T-helper 1 cell treated with Interleukin-12 subunit alpha and Interleukin-12 subunit beta and Interleukin-4 antibody, amounts not matched to agents 30 μg/mL and 1 μg/mL, for 36 hours (primary cell): ENCODE data around the gene UPK3BL2.
"Not testable (repeated sequence)": the region's sequence is repeated elsewhere in the genome, so short reads cannot be mapped to it uniquely, and the experiment has no call there.

Experiments used
- H3K27ac Mint-ChIP-seq: one replicate; pipeline ENCODE4 v1.8.0; 2021; ENCODE audit warnings: mild to moderate bottlenecking, mixed read lengths
- H3K27me3 Mint-ChIP-seq: one replicate; pipeline ENCODE4 v1.8.0; 2021; ENCODE audit warnings: low read depth, mixed read lengths
- H3K36me3 Mint-ChIP-seq: one replicate; pipeline ENCODE4 v1.8.0; 2021; ENCODE audit warnings: low read depth, mixed read lengths
- H3K4me1 Mint-ChIP-seq: one replicate; pipeline ENCODE4 v1.8.0; 2021; ENCODE audit warnings: low read depth, mixed read lengths
- H3K4me3 Mint-ChIP-seq: one replicate; pipeline ENCODE4 v1.8.0; 2021; ENCODE audit warnings: mild to moderate bottlenecking, moderate library complexity, mixed read lengths
- H3K9me3 Mint-ChIP-seq: one replicate; pipeline ENCODE4 v1.8.0; 2021; ENCODE audit warnings: mixed read lengths

UPK3BL2 gene

DNA sequence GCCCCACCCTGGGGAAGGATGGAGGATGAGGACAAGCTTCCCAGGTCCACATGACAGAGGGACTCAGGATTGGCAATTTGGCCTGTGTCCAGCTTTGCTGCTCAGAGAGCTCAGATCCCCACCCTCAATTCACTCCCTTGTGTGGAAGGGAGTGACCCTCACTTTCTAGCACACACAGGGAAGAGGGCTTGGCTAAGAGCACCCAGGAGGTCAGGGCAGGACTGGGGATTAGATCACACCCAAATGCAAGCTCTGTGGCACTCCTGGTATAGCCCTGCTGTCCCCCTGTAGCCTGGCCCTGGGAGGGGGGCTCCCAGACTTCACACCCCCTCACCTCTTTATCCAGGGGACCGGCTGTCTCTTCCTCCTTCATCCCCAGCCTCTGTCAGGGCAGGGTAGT, 876 bp upstream of the UPK3BL2 start:
- H3K4me1 Mint-ChIP-seq: not testable (repeated sequence)

DNA sequence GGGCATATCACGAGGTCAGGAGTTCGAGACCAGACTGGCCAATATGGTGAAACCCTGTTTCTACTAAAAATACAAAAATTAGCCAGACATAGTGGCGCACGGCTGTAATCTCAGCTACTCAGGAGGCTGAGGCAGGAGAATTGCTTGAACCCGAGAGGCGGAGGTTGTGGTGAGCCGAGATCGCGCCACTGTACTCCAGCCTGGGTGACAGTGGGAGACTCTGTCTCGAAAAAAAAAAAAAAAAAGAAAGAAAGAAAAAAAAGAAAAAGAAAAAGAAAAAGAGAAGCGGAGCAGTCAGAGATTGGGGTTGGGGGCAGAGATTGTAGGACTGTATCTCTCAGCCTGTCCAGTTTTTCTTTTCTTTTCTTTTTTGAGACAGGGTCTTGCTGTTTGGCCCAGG, 725 bp downstream of the UPK3BL2 start:
- not testable (repeated sequence) for H3K27me3 Mint-ChIP-seq, H3K27ac Mint-ChIP-seq, H3K9me3 Mint-ChIP-seq, H3K4me1 Mint-ChIP-seq, H3K4me3 Mint-ChIP-seq, H3K36me3 Mint-ChIP-seq

More for the DNA sequence above, 876 bp upstream of the UPK3BL2 start:
- H3K27me3 Mint-ChIP-seq, H3K9me3 Mint-ChIP-seq, H3K36me3 Mint-ChIP-seq, H3K4me3 Mint-ChIP-seq, H3K27ac Mint-ChIP-seq: not testable (repeated sequence)

DNA sequence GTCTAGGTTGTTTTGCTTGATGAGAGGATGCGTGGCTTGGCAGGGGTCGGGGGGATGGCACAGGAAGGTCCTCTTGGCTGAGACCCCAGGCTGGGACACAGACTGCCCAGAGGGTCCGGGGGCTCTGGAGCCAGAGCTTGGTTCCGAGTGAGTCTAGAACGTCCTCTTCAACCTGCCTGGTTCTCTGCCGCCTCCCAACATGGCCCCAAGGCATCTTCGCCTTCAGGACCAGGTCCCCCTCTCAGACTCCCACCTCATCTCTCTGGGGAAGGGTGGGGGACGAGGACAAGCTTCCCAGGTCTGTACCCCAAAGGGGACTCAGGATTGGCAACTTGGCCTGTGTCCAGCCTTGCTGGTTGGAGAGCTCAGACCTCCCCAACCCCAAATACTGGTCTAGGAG, 1.4 kb downstream of the UPK3BL2 start:
- not testable (repeated sequence) for H3K4me3 Mint-ChIP-seq, H3K9me3 Mint-ChIP-seq, H3K27me3 Mint-ChIP-seq, H3K27ac Mint-ChIP-seq, H3K36me3 Mint-ChIP-seq, H3K4me1 Mint-ChIP-seq

DNA sequence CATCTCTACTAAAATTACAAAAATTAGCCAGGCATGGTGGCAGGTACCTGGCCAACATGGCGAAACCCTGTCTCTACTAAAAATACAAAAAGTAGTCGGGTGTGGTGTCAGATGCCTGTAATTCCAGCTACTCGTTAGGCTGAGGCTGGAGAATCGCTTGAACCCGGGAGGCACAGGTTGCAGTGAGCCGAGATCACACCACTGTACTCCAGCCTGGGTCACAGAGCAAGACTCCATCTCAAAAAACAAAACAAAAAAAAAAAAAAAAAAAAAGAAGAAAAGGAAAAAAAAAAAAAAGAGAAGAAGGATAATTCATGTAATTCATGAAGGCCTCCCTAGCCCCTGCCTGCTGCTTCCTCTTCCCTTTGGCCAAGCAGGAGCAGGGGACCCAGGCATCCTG, 2.9 kb downstream of the UPK3BL2 start:
- H3K27ac Mint-ChIP-seq, H3K27me3 Mint-ChIP-seq, H3K9me3 Mint-ChIP-seq, H3K4me3 Mint-ChIP-seq, H3K36me3 Mint-ChIP-seq, H3K4me1 Mint-ChIP-seq: not testable (repeated sequence)

DNA sequence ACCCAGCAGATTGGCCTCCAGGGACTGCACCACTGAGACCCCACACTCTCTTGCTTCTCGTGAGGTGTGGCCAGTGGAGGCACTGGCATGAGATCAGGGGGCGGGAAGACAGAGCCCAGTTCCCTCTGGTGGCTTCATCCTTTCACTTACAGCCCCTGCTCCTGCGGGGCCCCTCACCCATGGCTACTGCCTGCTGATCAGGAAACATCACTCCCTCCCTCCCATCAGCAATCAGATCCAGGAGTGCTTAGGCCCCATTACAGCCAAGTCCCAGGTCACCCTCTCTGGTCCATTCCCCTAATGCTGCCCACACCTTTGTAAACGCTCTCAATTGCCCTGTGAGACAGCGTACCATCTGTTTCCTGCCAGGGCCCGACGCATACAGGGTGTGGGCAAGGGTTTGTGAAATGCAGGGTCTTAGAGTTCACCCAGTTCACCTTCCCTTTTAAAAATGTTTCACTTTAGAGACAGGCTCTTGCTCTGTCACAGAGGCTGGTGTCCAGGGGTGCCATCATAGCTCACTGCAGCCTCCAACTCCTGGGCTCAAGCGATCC, 8.4 kb downstream of the UPK3BL2 start:
- not testable (repeated sequence) for H3K27ac Mint-ChIP-seq, H3K9me3 Mint-ChIP-seq, H3K36me3 Mint-ChIP-seq, H3K4me1 Mint-ChIP-seq, H3K4me3 Mint-ChIP-seq, H3K27me3 Mint-ChIP-seq

DNA sequence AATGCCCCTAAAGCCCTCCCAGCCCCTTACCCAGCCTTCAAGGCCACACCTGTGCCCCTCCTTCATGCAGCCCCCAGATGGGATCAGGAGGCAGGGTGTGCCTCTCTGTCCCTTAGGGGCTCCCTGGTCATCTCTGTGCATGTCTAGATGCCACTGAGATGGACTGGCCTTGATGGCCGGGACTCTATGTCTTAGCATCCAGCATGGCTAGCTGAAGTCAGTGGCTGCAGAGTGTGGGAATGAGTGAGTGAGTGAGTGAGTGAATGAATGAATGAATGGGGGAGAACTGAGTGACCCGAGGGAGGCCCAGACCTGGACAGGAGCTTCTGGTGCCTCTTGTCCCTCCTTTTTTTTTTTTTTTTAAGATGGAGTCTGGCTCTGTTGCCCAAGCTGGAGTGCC, 11.4 kb downstream of the UPK3BL2 start:
- H3K36me3 Mint-ChIP-seq, H3K27ac Mint-ChIP-seq: not testable (repeated sequence)

DNA sequence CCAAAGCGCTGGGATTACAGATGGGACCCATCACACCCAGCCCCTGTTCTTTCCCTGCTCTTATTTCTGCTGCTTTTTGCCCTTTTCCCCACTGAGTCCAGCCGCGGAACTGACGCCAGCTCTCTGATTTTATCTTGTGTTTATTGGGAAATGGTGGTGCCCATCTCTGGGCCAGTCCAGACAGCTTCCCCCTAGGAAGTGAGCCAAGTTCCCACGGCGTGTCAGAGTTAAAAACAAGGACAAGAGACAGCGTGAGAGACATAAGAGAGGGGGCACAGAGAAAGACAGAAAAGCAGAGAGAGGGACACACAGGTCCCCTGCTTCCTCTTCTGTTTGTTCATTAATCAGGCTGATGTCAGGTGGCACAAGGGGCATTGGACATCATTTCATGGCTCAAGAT, 11.9 kb downstream of the UPK3BL2 start:
- not testable (repeated sequence) for H3K27ac Mint-ChIP-seq, H3K36me3 Mint-ChIP-seq, H3K9me3 Mint-ChIP-seq, H3K27me3 Mint-ChIP-seq, H3K4me3 Mint-ChIP-seq, H3K4me1 Mint-ChIP-seq

More for the DNA sequence above, 11.4 kb downstream of the UPK3BL2 start:
- not testable (repeated sequence) for H3K4me1 Mint-ChIP-seq, H3K9me3 Mint-ChIP-seq, H3K27me3 Mint-ChIP-seq, H3K4me3 Mint-ChIP-seq

DNA sequence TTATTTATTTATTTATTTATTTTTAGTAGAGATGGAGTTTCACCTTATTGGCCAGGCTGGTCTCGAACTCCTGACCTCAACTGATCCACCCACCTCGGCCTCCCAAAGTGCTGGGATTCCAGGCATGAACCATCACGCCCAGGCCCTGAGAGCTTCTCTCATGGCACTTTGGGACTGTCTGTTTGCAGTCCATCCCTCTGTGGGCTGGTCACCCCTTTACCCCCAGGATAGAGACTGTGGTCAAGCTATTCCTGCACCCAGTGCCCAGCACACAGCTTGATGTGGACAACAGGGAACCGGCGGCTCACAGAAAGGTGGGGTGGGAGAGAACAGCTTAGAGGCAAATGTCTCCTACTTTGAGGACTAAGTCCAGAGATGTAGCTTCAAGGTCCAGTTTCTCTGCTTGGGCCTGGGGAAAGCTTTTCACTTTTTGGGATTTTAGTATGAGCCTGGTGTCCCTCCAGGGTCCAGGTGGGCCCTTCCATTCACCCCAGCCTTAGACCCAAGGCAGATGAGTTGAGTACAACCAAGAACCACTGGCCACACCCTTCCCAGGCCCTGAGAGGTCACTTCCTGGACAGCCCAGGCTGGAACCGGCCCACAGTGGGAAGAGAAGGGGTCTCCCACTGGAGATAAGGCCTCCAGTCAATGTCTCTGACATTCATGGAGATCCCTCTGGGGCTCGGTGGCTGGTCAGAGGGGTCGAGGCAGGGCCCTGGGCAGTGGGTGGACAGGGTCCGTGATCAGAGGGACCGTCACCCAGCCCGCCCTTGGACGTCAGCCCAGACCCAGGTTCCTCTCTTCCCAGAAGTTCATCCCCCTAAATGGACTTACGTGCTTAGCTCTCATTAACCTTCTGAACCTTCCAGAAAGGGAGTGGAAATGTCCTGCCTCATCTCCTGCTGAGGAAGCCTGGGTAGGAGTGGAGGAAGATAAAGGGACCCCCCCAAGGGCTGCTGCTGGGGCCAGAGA, 15.4 kb downstream of the UPK3BL2 start:
- H3K4me3 Mint-ChIP-seq, H3K27me3 Mint-ChIP-seq, H3K4me1 Mint-ChIP-seq, H3K27ac Mint-ChIP-seq, H3K36me3 Mint-ChIP-seq, H3K9me3 Mint-ChIP-seq: not testable (repeated sequence)

DNA sequence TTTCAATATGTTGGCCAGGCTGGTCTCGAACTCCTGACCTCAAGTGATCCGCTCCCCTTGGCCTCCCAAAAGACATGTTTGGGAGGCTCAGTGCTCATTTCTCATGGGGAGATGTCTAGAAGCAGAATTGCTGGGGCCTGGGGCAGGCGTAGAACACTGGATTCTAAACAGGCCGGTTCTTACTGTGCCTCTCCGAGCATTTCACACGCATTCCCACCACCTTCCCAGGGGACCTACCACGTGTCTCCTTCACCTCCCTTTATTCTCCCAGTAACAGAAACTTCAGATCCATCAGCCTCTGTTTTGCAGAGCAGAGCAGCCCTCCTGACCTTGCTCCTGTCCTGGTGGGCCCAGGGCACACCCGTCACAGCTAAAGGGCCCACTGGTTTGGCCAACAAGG, 16.3 kb downstream of the UPK3BL2 start:
- H3K9me3 Mint-ChIP-seq, H3K27me3 Mint-ChIP-seq, H3K4me3 Mint-ChIP-seq, H3K36me3 Mint-ChIP-seq, H3K4me1 Mint-ChIP-seq, H3K27ac Mint-ChIP-seq: not testable (repeated sequence)

DNA sequence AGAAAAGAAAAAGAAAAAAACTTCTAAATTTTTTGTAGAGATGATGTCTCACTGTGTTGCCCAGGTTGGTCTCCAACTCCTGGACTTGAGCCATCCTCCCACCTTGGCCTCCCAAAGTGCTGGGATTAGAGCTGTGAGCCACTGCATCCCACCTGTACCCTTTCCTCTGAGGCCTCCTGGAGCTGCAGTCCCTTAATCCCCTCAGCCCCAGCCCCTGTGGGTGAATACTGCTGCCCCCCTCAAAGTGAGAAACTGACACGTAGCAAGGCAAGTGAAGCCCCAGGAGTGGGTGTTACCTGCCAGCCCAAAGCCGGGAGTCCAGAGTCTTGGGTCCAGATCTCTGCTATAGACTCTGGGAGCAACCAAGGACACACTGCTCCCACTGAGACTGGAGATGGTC, 18.7 kb downstream of the UPK3BL2 start:
- not testable (repeated sequence) for H3K27ac Mint-ChIP-seq, H3K36me3 Mint-ChIP-seq, H3K4me3 Mint-ChIP-seq, H3K9me3 Mint-ChIP-seq, H3K27me3 Mint-ChIP-seq, H3K4me1 Mint-ChIP-seq

DNA sequence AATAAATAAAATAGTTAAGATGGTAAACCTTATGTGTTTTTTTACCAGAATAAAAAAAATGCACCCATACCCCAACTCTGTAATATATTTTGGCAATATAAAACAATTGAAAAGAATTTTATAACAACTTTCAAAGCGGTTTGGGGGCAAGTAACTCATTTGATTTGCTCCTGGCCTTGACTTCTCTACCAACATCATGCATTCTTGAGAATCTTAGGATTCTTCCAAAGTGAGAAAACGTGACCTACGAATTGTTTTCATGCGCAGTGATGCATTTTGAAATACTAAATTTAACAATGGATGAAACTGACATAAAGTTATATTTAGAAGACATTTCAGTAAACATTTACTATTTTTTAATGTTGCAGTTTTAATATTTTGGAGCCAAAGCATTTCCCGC, 22.7 kb downstream of the UPK3BL2 start:
- not testable (repeated sequence) for H3K4me3 Mint-ChIP-seq, H3K27me3 Mint-ChIP-seq

DNA sequence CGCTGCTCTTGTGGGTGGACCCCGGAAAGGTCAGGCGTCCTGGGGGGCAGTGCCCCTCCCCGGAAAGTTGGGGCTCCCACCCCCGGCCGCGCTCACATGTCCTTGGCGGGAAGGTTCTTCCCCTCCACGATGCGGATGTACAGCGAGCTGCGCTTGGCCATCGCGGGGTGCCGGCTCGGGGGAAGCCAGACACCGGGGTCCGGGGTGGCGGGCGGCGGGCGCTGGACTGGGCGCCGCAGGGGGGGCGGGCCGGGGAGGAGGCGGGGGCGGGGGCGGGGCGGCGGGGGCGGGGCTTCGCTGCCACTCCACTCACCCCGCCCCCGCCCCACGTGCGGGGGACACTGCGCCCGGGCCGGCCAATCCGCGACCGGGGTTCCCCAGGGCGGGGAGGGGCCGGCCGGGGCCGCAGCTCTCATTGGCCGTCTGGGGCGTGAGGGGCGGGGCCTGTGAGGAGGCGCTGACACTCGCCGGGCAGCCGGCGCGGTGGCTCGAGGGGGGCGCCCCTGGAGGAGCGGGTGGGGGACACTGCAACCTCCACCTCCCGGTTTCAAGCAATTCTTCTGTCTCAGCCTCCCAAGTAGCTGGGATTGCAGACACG, 25.8 kb downstream of the UPK3BL2 start, which contains the start of gene RASA4B:
RASA4B (minus strand) TSS at position 228 of the 598 bp plus-strand sequence; CDS start at position 161, 67 bp downstream.
- H3K9me3 Mint-ChIP-seq, H3K27me3 Mint-ChIP-seq, H3K36me3 Mint-ChIP-seq, H3K4me1 Mint-ChIP-seq, H3K27ac Mint-ChIP-seq: not testable (repeated sequence)
- peak within 1 kb of the TSS; percentile 57 for H3K4me3 Mint-ChIP-seq

More for the DNA sequence above, 22.7 kb downstream of the UPK3BL2 start:
- H3K9me3 Mint-ChIP-seq, H3K27ac Mint-ChIP-seq, H3K36me3 Mint-ChIP-seq, H3K4me1 Mint-ChIP-seq: not testable (repeated sequence)

DNA sequence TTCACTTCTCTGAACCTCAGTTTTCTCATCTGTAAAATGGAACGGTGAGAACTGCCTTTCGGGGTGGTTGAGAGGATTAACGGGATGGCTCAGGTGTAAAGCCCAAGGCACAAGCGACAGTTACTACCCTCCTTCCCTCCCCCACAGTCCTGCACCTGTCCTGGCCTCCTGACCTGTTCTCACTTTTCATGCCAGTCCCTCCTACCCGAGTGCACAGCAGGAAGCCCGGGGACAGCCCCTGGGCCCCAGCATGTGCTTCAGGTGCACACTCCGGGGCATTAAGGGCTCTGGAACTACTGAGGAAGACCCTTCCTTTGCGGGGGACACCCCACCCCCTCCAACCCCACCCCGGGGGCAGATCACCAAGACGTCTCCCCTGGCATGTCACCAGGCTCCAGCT, 26.5 kb downstream of the UPK3BL2 start:
- H3K4me1 Mint-ChIP-seq, H3K27ac Mint-ChIP-seq, H3K36me3 Mint-ChIP-seq, H3K4me3 Mint-ChIP-seq, H3K27me3 Mint-ChIP-seq, H3K9me3 Mint-ChIP-seq: not testable (repeated sequence)

DNA sequence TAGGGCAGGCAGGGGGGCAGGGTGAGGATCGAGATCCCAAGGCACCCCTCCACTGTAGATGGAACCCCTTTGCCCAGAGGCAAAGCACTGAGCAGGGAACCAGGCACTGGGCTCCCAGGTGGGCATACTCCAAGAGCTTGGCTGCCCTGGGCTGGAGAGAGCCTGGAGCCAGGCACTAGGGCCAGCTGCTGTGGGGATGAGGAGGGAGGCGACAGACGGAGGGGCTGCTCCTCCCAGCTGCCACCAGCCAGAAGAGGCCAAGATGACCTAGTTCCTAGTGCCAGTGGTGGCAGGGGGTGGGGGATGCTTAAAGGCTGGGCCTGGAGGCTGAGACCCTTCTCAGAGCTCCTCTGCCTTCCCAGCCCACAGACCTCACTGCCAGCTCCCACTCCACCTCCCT, 27.6 kb downstream of the UPK3BL2 start:
- H3K4me3 Mint-ChIP-seq, H3K9me3 Mint-ChIP-seq, H3K27ac Mint-ChIP-seq, H3K4me1 Mint-ChIP-seq, H3K36me3 Mint-ChIP-seq, H3K27me3 Mint-ChIP-seq: not testable (repeated sequence)

DNA sequence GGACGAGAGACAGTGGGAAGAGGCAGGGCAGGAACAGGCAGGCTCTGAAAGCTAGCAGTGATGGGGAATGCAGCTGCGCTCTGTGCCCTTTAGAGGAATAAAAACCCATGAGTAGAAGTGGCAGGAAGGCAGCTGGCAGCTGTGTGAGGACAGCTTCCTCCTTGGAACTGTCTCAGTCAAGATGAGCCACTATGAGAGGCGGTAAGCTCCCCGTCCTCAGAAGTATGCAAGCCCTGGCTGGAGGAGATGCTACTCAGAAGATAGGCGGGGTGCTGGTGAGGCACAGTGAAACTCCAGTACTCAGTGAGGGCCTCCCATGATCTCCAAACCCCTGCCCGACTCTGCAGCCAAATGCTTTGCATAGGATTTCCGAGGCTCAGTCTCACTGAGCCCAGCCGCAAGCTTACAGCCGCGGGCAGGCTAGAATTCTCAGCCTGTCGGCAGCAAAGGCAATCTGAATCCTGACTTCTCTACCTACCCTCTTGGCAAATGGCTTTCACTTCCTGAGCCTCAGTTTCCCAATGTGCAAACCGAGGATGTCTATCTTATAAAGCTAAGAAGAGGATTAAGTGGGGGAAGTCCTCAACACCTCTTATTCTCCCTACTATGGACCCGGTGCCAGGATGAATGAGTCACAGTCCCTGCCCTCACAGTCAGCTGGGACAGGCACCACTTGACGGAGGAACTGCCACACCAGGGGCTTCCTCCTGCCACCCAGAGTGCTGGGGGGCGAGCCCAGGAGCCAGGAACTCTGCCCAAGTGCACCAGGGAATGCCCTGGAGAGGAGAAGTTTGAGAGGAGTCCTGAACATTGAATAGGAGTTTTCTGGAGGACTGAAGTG, 28.4 kb downstream of the UPK3BL2 start:
- H3K9me3 Mint-ChIP-seq, H3K36me3 Mint-ChIP-seq, H3K27ac Mint-ChIP-seq, H3K27me3 Mint-ChIP-seq, H3K4me3 Mint-ChIP-seq, H3K4me1 Mint-ChIP-seq: not testable (repeated sequence)
